ENCODE results near the gene ITGAX. TPM values are rescaled to one million over a fixed set of nuclear protein-coding genes. Genes with fewer than 3 reads are reported as not detected.
"Not testable (repeated sequence)": the region's sequence is repeated elsewhere in the genome, so short reads cannot be mapped to it uniquely, and the experiment has no call there.

The ITGAX gene
- 188 TPM for total RNA-seq
- long read RNA-seq, full-length matches to known transcripts, result 12 of 98 reads
- long read RNA-seq, partial matches to known transcripts, result 57 of 98 reads
- long read RNA-seq, other reads (novel, unspliced or antisense), result 29 of 98 reads

DNA sequence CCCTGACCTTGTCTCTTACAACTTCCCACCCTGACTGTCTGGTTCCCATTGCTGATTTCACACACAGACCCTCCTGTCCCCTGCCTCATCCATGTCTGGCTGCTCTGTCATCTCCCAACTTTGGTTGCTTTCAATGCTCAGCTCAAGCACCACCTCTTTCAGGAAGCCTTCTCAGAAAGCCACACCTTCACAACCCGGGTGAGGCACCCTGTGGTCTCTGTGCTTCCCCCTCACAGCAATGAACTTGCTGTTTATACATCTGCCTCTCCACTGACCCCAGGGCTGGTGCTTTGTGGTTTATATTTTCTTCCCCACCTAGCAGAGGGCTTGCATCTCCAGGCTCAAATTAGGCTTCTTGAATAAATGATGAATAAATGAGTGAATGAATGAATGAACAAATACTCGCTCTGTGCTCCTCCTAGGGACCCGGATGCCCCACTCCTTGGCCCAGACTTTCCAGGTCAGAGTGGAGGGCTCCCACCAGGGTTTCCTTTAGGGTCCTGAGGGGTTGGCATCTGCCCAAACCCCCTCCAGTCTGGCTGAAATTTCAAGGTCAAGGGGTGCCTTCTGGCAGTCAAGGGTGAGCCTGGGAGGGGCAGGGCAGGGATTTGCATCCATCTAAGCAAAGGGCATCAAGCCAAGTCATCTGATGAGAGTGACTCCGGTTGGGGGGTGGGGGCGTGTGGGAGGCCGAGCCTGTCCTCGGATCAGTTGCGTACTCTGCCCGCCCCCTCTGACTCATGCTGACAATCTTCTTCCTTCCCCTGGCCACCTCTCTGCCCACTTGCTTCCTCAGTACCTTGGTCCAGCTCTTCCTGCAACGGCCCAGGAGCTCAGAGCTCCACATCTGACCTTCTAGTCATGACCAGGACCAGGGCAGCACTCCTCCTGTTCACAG is at the start of gene ITGAX:
TSS of gene ITGAX (plus strand) at position 783 of the 898 bp plus-strand sequence. CDS start at position 862, 79 bp downstream.
- peak within 1 kb of the TSS; percentile 68 for H3K27ac ChIP-seq
- no peaks in the 10 kb centered on the region for H3K36me3 ChIP-seq
- peak within 1 kb of the TSS; percentile 41 for H3K4me3 ChIP-seq
- H3K4me1 ChIP-seq, result peaks cover 31% of the 10 kb centered on the region
- DNase-seq, result peak; percentile 91
- no peaks in the 10 kb centered on the region for H3K9me3 ChIP-seq
- intact Hi-C loops (cut with DNase I), result no loop called here
- TF ChIP-seq, protein P1, sequence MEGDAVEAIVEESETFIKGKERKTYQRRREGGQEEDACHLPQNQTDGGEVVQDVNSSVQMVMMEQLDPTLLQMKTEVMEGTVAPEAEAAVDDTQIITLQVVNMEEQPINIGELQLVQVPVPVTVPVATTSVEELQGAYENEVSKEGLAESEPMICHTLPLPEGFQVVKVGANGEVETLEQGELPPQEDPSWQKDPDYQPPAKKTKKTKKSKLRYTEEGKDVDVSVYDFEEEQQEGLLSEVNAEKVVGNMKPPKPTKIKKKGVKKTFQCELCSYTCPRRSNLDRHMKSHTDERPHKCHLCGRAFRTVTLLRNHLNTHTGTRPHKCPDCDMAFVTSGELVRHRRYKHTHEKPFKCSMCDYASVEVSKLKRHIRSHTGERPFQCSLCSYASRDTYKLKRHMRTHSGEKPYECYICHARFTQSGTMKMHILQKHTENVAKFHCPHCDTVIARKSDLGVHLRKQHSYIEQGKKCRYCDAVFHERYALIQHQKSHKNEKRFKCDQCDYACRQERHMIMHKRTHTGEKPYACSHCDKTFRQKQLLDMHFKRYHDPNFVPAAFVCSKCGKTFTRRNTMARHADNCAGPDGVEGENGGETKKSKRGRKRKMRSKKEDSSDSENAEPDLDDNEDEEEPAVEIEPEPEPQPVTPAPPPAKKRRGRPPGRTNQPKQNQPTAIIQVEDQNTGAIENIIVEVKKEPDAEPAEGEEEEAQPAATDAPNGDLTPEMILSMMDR (IDR thresholded peaks at IDR 0.05), result no peak
- peak; percentile 71 to 80 for ATAC-seq
- H3K27me3 ChIP-seq (ENCODE audit: low read depth), result no peaks in the 10 kb centered on the region

DNA sequence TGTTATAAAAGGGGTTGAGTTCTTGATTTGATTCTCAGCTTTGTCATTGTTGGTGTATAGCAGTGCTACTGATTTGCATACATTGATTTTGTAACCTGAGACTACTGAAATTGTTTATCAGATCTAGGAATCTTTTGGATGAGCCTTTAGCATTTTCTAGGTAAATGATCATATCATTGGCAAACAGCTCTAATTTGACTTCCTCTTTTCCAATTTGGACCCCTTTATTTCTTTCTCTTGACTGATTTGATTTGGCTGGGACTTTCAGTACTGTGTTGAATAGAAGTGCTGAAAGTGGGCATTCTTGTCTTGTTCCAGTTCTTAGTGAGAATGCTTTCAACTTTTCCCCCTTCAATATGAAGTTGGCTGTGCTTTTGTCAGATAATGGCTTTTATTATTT is 49.8 kb upstream of the ITGAX start:
- no peaks in the 10 kb centered on the region for H3K4me1 ChIP-seq
- intact Hi-C loops (cut with DNase I), result no loop called here
- no peaks in the 10 kb centered on the region for H3K36me3 ChIP-seq
- no peaks in the 10 kb centered on the region for H3K9me3 ChIP-seq
- ATAC-seq (no peak), DNase-seq (no peak)
- H3K27ac ChIP-seq, result no peak overlapping the region
- TF ChIP-seq, protein P1 (IDR thresholded peaks at IDR 0.05), result no peak
- H3K27me3 ChIP-seq (ENCODE audit: low read depth), result no peaks in the 10 kb centered on the region
- no peak overlapping the region for H3K4me3 ChIP-seq

DNA sequence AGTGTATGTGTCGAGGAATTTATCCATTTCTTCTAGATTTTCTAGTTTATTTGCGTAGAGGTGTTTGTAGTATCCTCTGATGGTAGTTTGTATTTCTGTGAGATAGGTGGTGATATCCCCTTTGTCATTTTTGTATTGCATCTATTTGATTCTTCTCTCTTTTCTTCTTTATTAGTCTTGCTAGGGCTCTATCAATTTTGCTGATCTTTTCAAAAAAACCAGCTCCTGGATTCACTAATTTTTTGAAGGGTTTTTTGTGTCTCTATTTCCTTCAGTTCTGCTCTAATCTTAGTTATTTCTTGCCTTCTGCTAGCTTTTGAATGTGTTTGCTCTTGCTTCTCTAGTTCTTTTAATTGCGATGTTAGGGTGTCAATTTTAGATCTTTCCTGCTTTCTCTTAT is 46.6 kb upstream of the ITGAX start:
- DNase-seq; ATAC-seq; H3K36me3 ChIP-seq; H3K4me3 ChIP-seq; H3K27me3 ChIP-seq (ENCODE audit: low read depth); intact Hi-C loops (cut with DNase I); H3K9me3 ChIP-seq; H3K27ac ChIP-seq; H3K4me1 ChIP-seq: not testable (repeated sequence)

DNA sequence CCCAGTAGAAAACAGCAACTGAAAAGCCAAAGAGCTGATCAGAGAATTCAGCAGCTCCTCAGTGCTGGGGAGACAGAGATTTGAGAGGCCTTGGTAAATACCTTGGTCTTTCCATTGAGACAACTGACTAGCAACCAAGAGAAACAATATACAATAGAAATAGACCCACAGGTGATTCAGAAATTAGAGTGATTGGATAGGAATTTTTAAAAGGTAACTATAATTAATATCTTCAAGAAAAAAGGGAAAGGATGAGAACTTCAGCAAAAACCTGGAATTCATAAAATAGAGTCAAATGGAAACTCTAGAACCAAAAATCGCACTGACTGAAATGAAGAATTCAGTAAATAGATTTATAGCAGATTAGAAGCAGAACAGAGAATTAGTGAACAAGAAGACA is 32.5 kb upstream of the ITGAX start:
- TF ChIP-seq, protein P1 (IDR thresholded peaks at IDR 0.05), result no peak

DNA sequence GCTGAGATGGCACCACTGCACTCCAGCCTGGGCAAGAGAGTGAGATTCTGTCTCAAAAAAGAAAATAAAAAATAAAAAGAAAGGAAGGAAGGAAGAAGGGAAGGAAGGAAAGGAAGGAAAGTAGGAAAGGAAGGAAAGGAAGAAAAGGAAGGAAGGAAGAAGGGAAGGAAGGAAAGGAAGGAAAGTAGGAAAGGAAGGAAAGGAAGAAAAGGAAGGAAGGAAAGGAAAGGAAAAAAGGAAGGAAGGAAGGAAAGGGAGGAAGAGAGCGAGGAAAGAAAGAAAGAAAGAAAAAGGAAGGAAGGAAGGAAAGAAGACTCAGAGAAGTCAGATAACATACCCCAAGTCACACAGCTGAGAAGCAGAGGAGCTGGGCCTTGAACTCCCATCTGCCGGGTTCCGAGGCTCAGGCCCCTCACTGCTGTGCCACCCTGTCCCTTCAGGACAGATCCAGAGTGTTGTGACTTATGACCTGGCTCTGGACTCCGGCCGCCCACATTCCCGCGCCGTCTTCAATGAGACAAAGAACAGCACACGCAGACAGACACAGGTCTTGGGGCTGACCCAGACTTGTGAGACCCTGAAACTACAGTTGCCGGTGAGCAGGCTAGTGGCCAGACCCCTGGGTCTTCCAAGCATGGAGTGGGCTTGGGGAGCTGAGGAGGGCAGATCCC is 30.9 kb upstream of the ITGAX start:
- Histone ChIP-seq H3K4me3 (no peak overlapping the region), H3K9me3 (peaks cover 10% of the 10 kb centered on the region), H3K4me1 (no peaks in the 10 kb centered on the region), H3K36me3 (no peaks in the 10 kb centered on the region), H3K27me3 (ENCODE audit: low read depth) (no peaks in the 10 kb centered on the region), H3K27ac (no peak overlapping the region)
- DNase-seq (no peak), ATAC-seq (no peak)
- TF ChIP-seq, protein P1 (IDR thresholded peaks at IDR 0.05), result no peak
- intact Hi-C loops (cut with DNase I), result no loop called here

More for the DNA sequence above, 32.5 kb upstream of the ITGAX start:
- H3K4me3 ChIP-seq, result no peak overlapping the region
- H3K4me1 ChIP-seq, result no peaks in the 10 kb centered on the region
- intact Hi-C loops (cut with DNase I), result no loop called here
- H3K27ac ChIP-seq, result no peak overlapping the region
- ATAC-seq (no peak), DNase-seq (no peak)
- no peaks in the 10 kb centered on the region for H3K36me3 ChIP-seq
- no peaks in the 10 kb centered on the region for H3K27me3 ChIP-seq (ENCODE audit: low read depth)
- H3K9me3 ChIP-seq, result peaks cover 14% of the 10 kb centered on the region
